WTC11 (cell line): Measurements from ENCODE around the gene LHX4. TPM values are rescaled to one million over a fixed set of nuclear protein-coding genes. Genes with fewer than 3 reads are reported as not detected.

Experiments used
- ATAC-seq: fragments of 200-7000 bp; cut with Tn5 transposase; 2 replicates; pipeline ENCODE4 v1.10.0; 2021; ENCODE audit warnings: mild to moderate bottlenecking, moderate library complexity
- CTCF ChIA-PET: fragments of 300-600 bp; sonication (Branson Sonifier 250); formaldehyde crosslinking; loops from one replicate; lab custom pipeline; 2021; ENCODE audit warnings: antibody characterized with exemption; lab: Charles Lee
- POLR2A ChIA-PET: fragments of 350-600 bp; sonication (Branson Sonifier 250); formaldehyde crosslinking; loops from one replicate; lab custom pipeline; 2021; ENCODE audit warnings: antibody characterized with exemption; lab: Charles Lee
- DNase-seq: peaks from one replicate; pipeline ENCODE4 v3.0.0; 2021; ENCODE audit warnings: low spot score
- H3K27ac Mint-ChIP-seq: 2 replicates; pipeline ENCODE4 v1.8.0; 2021; ENCODE audit warnings: mixed read lengths
- H3K27me3 Mint-ChIP-seq: 2 replicates; pipeline ENCODE4 v1.8.0; 2021; ENCODE audit warnings: low read depth, mild to moderate bottlenecking, moderate library complexity, mixed read lengths
- H3K36me3 Mint-ChIP-seq: 2 replicates; pipeline ENCODE4 v1.8.0; 2021; ENCODE audit warnings: mixed read lengths
- H3K4me1 Mint-ChIP-seq: 2 replicates; pipeline ENCODE4 v1.8.0; 2022; ENCODE audit warnings: mixed read lengths
- H3K4me3 Mint-ChIP-seq: 2 replicates; pipeline ENCODE4 v1.8.0; 2021; ENCODE audit warnings: mild to moderate bottlenecking, moderate library complexity, mixed read lengths
- H3K9me3 Mint-ChIP-seq: 2 replicates; pipeline ENCODE4 v1.8.0; 2021; ENCODE audit warnings: mixed read lengths
- CBFB ChIP-seq: sonication (generic); formaldehyde crosslinking; IDR thresholded peaks from 2 replicates; pipeline ENCODE4 v1.8.1; 2022; ENCODE audit warnings: mild to moderate bottlenecking, low read depth, missing genetic modification reagents
- CDX4 ChIP-seq: fragments of 250-450 bp; sonication (Bioruptor Pico); IDR thresholded peaks from 2 replicates; pipeline ENCODE4 v1.9.0; 2021; ENCODE audit warnings: moderate library complexity, mild to moderate bottlenecking, inconsistent platforms, borderline replicate concordance
- CREB1 ChIP-seq: sonication (generic); formaldehyde crosslinking; IDR thresholded peaks from 2 replicates; pipeline ENCODE4 v1.8.0; 2023; ENCODE audit warnings: mild to moderate bottlenecking, missing genetic modification reagents
- CREM ChIP-seq: sonication (generic); formaldehyde crosslinking; IDR thresholded peaks from 2 replicates; pipeline ENCODE4 v1.8.1; 2022; ENCODE audit warnings: mild to moderate bottlenecking, missing genetic modification reagents, moderate library complexity
- E2F1 ChIP-seq: sonication (generic); formaldehyde crosslinking; IDR thresholded peaks from 2 replicates; pipeline ENCODE4 v1.8.0; 2022; ENCODE audit warnings: mild to moderate bottlenecking, missing genetic modification reagents
- FOXJ3 ChIP-seq: sonication (generic); formaldehyde crosslinking; IDR thresholded peaks from 2 replicates; pipeline ENCODE4 v1.9.0; 2021; ENCODE audit warnings: missing genetic modification reagents, mild to moderate bottlenecking, borderline replicate concordance
- GABPB1 ChIP-seq: sonication (generic); formaldehyde crosslinking; IDR thresholded peaks from 2 replicates; pipeline ENCODE4 v1.8.1; 2023; ENCODE audit warnings: mild to moderate bottlenecking, missing genetic modification reagents
- GRHL2 ChIP-seq: fragments of 250-450 bp; sonication (Bioruptor Pico); IDR thresholded peaks from 2 replicates; pipeline ENCODE4 v1.8.0; 2022; ENCODE audit warnings: mild to moderate bottlenecking, moderate library complexity; ENCODE audit not compliant: insufficient replicate concordance, severe bottlenecking
- MLX ChIP-seq: sonication (generic); formaldehyde crosslinking; IDR thresholded peaks from 2 replicates; pipeline ENCODE4 v1.8.1; 2023; ENCODE audit warnings: mild to moderate bottlenecking, missing genetic modification reagents, moderate library complexity
- NFATC4 ChIP-seq: fragments of 250-450 bp; sonication (Bioruptor Pico); IDR thresholded peaks from 2 replicates; pipeline ENCODE4 v1.9.0; 2021; ENCODE audit warnings: mild to moderate bottlenecking
- NFE2L1 ChIP-seq: sonication (generic); formaldehyde crosslinking; IDR thresholded peaks from 2 replicates; pipeline ENCODE4 v1.8.1; 2023; ENCODE audit warnings: missing genetic modification reagents
- SOX15 ChIP-seq: fragments of 250-450 bp; sonication (Bioruptor Pico); IDR thresholded peaks from 2 replicates; pipeline ENCODE4 v1.9.0; 2021; ENCODE audit warnings: mild to moderate bottlenecking
- TP53 ChIP-seq: sonication (generic); formaldehyde crosslinking; IDR thresholded peaks from 2 replicates; pipeline ENCODE4 v1.8.1; 2023; ENCODE audit warnings: mild to moderate bottlenecking, missing genetic modification reagents
- ZBTB21 ChIP-seq: sonication (generic); formaldehyde crosslinking; IDR thresholded peaks from 2 replicates; pipeline ENCODE4 v1.8.1; 2023; ENCODE audit warnings: mild to moderate bottlenecking, missing genetic modification reagents, borderline replicate concordance
- ZNF121 ChIP-seq: sonication (generic); formaldehyde crosslinking; IDR thresholded peaks from 2 replicates; pipeline ENCODE4 v1.8.0; 2023; ENCODE audit warnings: missing genetic modification reagents
- ZNF232 ChIP-seq: sonication (generic); formaldehyde crosslinking; IDR thresholded peaks from 2 replicates; pipeline ENCODE4 v1.8.0; 2022; ENCODE audit warnings: mild to moderate bottlenecking, missing genetic modification reagents
- ZNF263 ChIP-seq: sonication (generic); formaldehyde crosslinking; IDR thresholded peaks from 2 replicates; pipeline ENCODE4 v1.8.1; 2022; ENCODE audit warnings: low read depth, mild to moderate bottlenecking, moderate library complexity, missing genetic modification reagents
- ZNF512 ChIP-seq: sonication (generic); formaldehyde crosslinking; IDR thresholded peaks from 2 replicates; pipeline ENCODE4 v1.8.1; 2022; ENCODE audit warnings: missing genetic modification reagents, borderline replicate concordance
- total RNA-seq: library from RNA; stranded (reverse); gene quantifications from 3 replicates; pipeline ENCODE4 v1.2.3, GENCODE V29; 2021
- TF ChIP-seq, protein P1 (sequence below): sonication (generic); formaldehyde crosslinking; IDR thresholded peaks from 2 replicates; pipeline ENCODE4 v1.8.0; 2022; ENCODE audit warnings: missing genetic modification reagents
- TF ChIP-seq, protein P2 (sequence below): sonication (generic); formaldehyde crosslinking; IDR thresholded peaks from 2 replicates; pipeline ENCODE4 v1.8.1; 2023; ENCODE audit warnings: mild to moderate bottlenecking, moderate library complexity, missing genetic modification reagents
- TF ChIP-seq, protein P3 (sequence below): sonication (generic); formaldehyde crosslinking; IDR thresholded peaks from 2 replicates; pipeline ENCODE4 v1.8.1; 2023; ENCODE audit warnings: mild to moderate bottlenecking, missing genetic modification reagents

LHX4 gene
- total RNA-seq, 1 experiment from 2014 or later, result 19.2 TPM

DNA sequence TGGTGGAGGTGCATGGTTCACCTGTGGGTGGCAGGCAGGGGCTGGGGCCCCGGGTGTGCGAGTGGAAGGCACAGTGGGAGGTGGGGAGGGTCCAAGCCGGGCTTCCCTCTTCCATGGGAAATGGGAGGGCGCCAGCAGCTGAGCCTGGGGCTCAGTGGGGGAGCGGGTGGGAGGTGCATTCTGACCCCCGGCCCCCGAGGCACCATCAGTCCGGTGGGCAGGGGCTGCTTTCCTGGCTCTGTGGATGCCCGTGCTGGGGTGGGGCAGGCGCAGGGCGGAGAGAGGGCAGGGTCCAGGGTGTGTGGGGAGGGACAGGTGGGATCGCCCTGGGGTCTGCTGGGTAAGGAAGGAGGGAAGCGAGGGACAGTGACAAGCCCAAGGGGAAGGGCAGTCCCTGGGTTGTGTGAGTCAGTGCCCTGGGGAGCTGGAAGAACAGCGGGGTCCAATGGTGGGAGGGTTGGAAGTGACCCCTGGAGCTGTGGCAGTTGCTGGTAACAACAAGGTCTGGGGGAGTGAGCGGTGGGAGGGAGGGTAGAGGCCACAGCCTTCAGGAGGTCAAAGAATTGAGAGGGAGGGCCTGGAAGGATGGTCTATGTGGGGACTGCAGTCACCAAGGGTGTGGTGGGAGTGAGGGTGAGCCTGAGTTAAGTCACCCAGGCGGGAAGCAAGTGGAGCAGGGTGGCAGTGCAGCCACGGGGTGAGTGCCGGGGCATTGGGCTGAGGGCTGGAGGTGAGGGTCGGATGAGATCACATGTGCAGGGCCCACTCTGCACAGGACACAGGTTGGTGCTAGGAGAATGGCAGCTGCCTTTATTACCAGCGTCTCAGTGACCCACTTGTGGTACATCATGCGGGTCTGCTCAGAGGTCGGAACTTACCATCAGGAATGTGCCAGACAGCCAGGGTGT is 29.6 kb downstream of the LHX4 start:
- no peak for ATAC-seq
- Mint-ChIP-seq H3K4me1 (peaks cover 17% of the 10 kb centered on the region), H3K4me3 (no peak overlapping the region), H3K36me3 (peaks cover 4% of the 10 kb centered on the region; the same call in 1 of the 2 replicates)
- TF ChIP-seq ZNF232 (no peak), ZNF121 (CRISPR knock-in tag) (no peak), TP53 (CRISPR knock-in tag) (no peak), NFE2L1 (no peak), CDX4 (no peak), SOX15 (CRISPR knock-in tag) (no peak), ZBTB21 (no peak), CREB1 (no peak), GABPB1 (CRISPR knock-in tag) (no peak), FOXJ3 (CRISPR knock-in tag) (no peak), ZNF512 (no peak), CBFB (no peak)
- TF ChIP-seq, protein P1, sequence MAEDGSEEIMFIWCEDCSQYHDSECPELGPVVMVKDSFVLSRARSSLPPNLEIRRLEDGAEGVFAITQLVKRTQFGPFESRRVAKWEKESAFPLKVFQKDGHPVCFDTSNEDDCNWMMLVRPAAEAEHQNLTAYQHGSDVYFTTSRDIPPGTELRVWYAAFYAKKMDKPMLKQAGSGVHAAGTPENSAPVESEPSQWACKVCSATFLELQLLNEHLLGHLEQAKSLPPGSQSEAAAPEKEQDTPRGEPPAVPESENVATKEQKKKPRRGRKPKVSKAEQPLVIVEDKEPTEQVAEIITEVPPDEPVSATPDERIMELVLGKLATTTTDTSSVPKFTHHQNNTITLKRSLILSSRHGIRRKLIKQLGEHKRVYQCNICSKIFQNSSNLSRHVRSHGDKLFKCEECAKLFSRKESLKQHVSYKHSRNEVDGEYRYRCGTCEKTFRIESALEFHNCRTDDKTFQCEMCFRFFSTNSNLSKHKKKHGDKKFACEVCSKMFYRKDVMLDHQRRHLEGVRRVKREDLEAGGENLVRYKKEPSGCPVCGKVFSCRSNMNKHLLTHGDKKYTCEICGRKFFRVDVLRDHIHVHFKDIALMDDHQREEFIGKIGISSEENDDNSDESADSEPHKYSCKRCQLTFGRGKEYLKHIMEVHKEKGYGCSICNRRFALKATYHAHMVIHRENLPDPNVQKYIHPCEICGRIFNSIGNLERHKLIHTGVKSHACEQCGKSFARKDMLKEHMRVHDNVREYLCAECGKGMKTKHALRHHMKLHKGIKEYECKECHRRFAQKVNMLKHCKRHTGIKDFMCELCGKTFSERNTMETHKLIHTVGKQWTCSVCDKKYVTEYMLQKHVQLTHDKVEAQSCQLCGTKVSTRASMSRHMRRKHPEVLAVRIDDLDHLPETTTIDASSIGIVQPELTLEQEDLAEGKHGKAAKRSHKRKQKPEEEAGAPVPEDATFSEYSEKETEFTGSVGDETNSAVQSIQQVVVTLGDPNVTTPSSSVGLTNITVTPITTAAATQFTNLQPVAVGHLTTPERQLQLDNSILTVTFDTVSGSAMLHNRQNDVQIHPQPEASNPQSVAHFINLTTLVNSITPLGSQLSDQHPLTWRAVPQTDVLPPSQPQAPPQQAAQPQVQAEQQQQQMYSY, result no peak
- TF ChIP-seq, all 79 proteins: peak for 0
- Mint-ChIP-seq H3K27ac (peak overlapping the region; percentile 45), H3K9me3 (no peaks in the 10 kb centered on the region), H3K27me3 (no peaks in the 10 kb centered on the region; the same call in 1 of the 2 replicates)
- ChIA-PET CTCF (interaction anchor here (0.5 to 2.7 kb wide), 4 partner anchors 10 to 81 kb away, joined by 5 to 15 read pairs (median 6); no protein-coding TSS in a partner anchor), POLR2A (no interaction called here)
- no peak for DNase-seq

DNA sequence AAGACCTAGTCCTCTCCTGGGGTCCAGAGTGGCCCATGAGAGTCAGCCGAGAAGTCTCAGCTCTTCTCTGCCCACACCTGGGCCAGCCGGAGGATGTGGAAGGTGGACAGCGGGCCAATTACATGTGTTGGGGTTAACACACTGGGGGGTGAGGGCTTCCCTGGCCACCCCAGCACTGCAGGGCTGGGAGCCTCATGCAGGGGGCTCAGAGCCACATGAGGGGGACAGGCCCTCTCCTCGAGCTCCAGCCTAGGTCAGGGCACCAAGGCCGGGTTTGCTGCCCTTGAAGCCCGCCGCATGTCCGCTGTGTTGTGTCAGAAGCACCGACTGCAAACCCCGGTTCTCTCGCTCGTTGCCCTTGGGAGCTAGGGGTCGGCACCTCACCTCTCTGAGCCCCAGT is 30.5 kb downstream of the LHX4 start:
- no peak for DNase-seq
- TF ChIP-seq GRHL2 (CRISPR knock-in tag), result no peak
- no peak for TF ChIP-seq ZNF263 (CRISPR knock-in tag)
- no peak for TF ChIP-seq ZBTB21
- TF ChIP-seq MLX (CRISPR knock-in tag), result no peak
- TF ChIP-seq ZNF232, result no peak
- TF ChIP-seq TP53 (CRISPR knock-in tag), result no peak
- TF ChIP-seq, protein P2, sequence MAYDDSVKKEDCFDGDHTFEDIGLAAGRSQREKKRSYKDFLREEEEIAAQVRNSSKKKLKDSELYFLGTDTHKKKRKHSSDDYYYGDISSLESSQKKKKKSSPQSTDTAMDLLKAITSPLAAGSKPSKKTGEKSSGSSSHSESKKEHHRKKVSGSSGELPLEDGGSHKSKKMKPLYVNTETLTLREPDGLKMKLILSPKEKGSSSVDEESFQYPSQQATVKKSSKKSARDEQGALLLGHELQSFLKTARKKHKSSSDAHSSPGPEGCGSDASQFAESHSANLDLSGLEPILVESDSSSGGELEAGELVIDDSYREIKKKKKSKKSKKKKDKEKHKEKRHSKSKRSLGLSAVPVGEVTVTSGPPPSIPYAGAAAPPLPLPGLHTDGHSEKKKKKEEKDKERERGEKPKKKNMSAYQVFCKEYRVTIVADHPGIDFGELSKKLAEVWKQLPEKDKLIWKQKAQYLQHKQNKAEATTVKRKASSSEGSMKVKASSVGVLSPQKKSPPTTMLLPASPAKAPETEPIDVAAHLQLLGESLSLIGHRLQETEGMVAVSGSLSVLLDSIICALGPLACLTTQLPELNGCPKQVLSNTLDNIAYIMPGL (CRISPR knock-in tag), result no peak
- TF ChIP-seq, protein P3, sequence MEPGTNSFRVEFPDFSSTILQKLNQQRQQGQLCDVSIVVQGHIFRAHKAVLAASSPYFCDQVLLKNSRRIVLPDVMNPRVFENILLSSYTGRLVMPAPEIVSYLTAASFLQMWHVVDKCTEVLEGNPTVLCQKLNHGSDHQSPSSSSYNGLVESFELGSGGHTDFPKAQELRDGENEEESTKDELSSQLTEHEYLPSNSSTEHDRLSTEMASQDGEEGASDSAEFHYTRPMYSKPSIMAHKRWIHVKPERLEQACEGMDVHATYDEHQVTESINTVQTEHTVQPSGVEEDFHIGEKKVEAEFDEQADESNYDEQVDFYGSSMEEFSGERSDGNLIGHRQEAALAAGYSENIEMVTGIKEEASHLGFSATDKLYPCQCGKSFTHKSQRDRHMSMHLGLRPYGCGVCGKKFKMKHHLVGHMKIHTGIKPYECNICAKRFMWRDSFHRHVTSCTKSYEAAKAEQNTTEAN (CRISPR knock-in tag), result no peak
- TF ChIP-seq E2F1 (CRISPR knock-in tag), result no peak
- no peak for TF ChIP-seq NFATC4 (CRISPR knock-in tag)
- TF ChIP-seq CREM, result no peak
- ChIA-PET POLR2A (no interaction called here), CTCF (interaction anchor here (1.9 to 2.7 kb wide), 4 partner anchors 8 to 82 kb away, joined by 5 to 16 read pairs (median 12); no protein-coding TSS in a partner anchor)
- Mint-ChIP-seq H3K4me1 (peaks cover 24% of the 10 kb centered on the region), H3K4me3 (no peak overlapping the region), H3K27ac (no peak overlapping the region), H3K27me3 (no peaks in the 10 kb centered on the region; the same call in 1 of the 2 replicates), H3K36me3 (peaks cover 4% of the 10 kb centered on the region; the same call in 1 of the 2 replicates), H3K9me3 (no peaks in the 10 kb centered on the region)
- ATAC-seq, result no peak
